CD14-positive monocyte (primary cell): ENCODE results near the gene TMEM91. TPM values are rescaled to one million over a fixed set of nuclear protein-coding genes. Genes with fewer than 3 reads are reported as not detected.

Experiments used
- DNase-seq, 3 donors: peaks; one replicate each; pipeline ENCODE4 v3.0.0-alpha.2; 2011 to 2022
- H2AFZ ChIP-seq: 2 replicates; pipeline ENCODE4 v1.6.0; 2012; ENCODE audit warnings: mild to moderate bottlenecking, low read depth, low read length, inconsistent platforms; ENCODE audit not compliant: insufficient read depth, poor library complexity, severe bottlenecking
- H3K27ac ChIP-seq, 2 donors: 1 replicate in 1 of 2; 2 replicates in 1 of 2; pipeline ENCODE4 v1.5.1; 2012 to 2013; ENCODE audit warnings: low read length in 2 of 2, control low read depth in 1 of 2, inconsistent platforms in 1 of 2, low read depth in 1 of 2, mild to moderate bottlenecking in 1 of 2
- H3K27me3 ChIP-seq, 2 donors: one replicate each; pipeline versions ENCODE4 v1.6.0 to v1.6.1; 2011 to 2013; ENCODE audit warnings: low read length in 2 of 2; ENCODE audit not compliant: control insufficient read depth in 2 of 2, insufficient read depth in 2 of 2
- H3K36me3 ChIP-seq, 2 donors: replicated peaks in 1 of 2; 1 replicate in 1 of 2; 2 replicates in 1 of 2; pipeline versions ENCODE4 v1.5.1 to v1.6.1; 2012 to 2013; ENCODE audit warnings: low read length in 2 of 2, control low read depth in 1 of 2, inconsistent platforms in 1 of 2, mild to moderate bottlenecking in 1 of 2; ENCODE audit not compliant: insufficient read depth in 2 of 2, control insufficient read depth in 1 of 2
- H3K4me1 ChIP-seq, 2 donors: 1 replicate in 1 of 2; 2 replicates in 1 of 2; pipeline versions ENCODE4 v1.5.1 to v1.6.1; 2012 to 2013; ENCODE audit warnings: low read length in 2 of 2, control low read depth in 1 of 2, inconsistent platforms in 1 of 2, mild to moderate bottlenecking in 1 of 2, moderate library complexity in 1 of 2; ENCODE audit not compliant: insufficient read depth in 2 of 2, control insufficient read depth in 1 of 2
- H3K4me2 ChIP-seq: replicated peaks from 2 replicates; pipeline ENCODE3; 2012; ENCODE audit warnings: low read length, moderate library complexity, mild to moderate bottlenecking; ENCODE audit not compliant: poor library complexity, severe bottlenecking; ENCODE audit errors: extremely low read depth
- H3K4me3 ChIP-seq, 3 experiments: fragments of 200-600 bp in 1 of 3; sonication (generic) in 1 of 3; replicated peaks in 1 of 3; 1 replicate in 2 of 3; 2 replicates in 1 of 3; pipeline ENCODE4 v1.5.1; 2011 to 2013; ENCODE audit warnings: low read length in 3 of 3, mild to moderate bottlenecking in 3 of 3, control low read depth in 2 of 3, low read depth in 2 of 3, inconsistent platforms in 1 of 3, moderate library complexity in 1 of 3
- H3K79me2 ChIP-seq: 2 replicates; pipeline ENCODE4 v1.6.0; 2012; ENCODE audit warnings: mild to moderate bottlenecking, control low read depth, inconsistent platforms, low read length, moderate library complexity; ENCODE audit not compliant: insufficient read depth
- H3K9ac ChIP-seq: 2 replicates; pipeline ENCODE4 v1.6.0; 2017; ENCODE audit warnings: low read length, mild to moderate bottlenecking; ENCODE audit not compliant: insufficient read depth, poor library complexity, severe bottlenecking
- H3K9me3 ChIP-seq, 2 donors: replicated peaks in 1 of 2; 1 replicate in 1 of 2; 2 replicates in 1 of 2; pipeline versions ENCODE4 v1.5.1 to v1.6.1; 2012 to 2013; ENCODE audit warnings: low read length in 2 of 2, control low read depth in 1 of 2; ENCODE audit not compliant: control insufficient read depth in 1 of 2, insufficient read depth in 1 of 2
- H4K20me1 ChIP-seq: 2 replicates; pipeline ENCODE4 v1.6.0; 2012; ENCODE audit warnings: mild to moderate bottlenecking, low read length, control low read depth, moderate library complexity; ENCODE audit not compliant: insufficient read depth
- H3K27ac Mint-ChIP-seq, 7 donors: one replicate each; pipeline ENCODE4 v1.8.0; 2020; ENCODE audit warnings: mild to moderate bottlenecking in 7 of 7, mixed read lengths in 7 of 7, moderate library complexity in 6 of 7, inconsistent platforms in 2 of 7
- H3K27me3 Mint-ChIP-seq, 3 donors: one replicate each; pipeline ENCODE4 v1.8.0; 2021 to 2022; ENCODE audit warnings: low read depth in 3 of 3, mild to moderate bottlenecking in 3 of 3, mixed read lengths in 3 of 3, moderate library complexity in 3 of 3, inconsistent platforms in 1 of 3
- H3K36me3 Mint-ChIP-seq, 2 donors: one replicate each; pipeline ENCODE4 v1.8.0; 2020; ENCODE audit warnings: mixed read lengths in 2 of 2, inconsistent platforms in 1 of 2, mild to moderate bottlenecking in 1 of 2
- H3K4me1 Mint-ChIP-seq: one replicate; pipeline ENCODE4 v1.8.0; 2020; ENCODE audit warnings: mild to moderate bottlenecking, mixed read lengths
- H3K4me3 Mint-ChIP-seq, 2 donors: one replicate each; pipeline ENCODE4 v1.8.0; 2020; ENCODE audit warnings: mild to moderate bottlenecking in 2 of 2, mixed read lengths in 2 of 2, moderate library complexity in 1 of 2
- H3K9me3 Mint-ChIP-seq, 7 donors: one replicate each; pipeline ENCODE4 v1.8.0; 2020 to 2022; ENCODE audit warnings: mixed read lengths in 7 of 7, mild to moderate bottlenecking in 6 of 7, moderate library complexity in 6 of 7, inconsistent platforms in 2 of 7
- WGBS: methylation state at CpG from one replicate; pipeline ENCODE4 v1.1.5; 2013; ENCODE audit warnings: missing lambda C conversion rate; ENCODE audit not compliant: insufficient coverage; 5-methylcytosine and 5-hydroxymethylcytosine counted together
- intact Hi-C, 2 donors: fragments of 100-400 bp; cut with micrococcal nuclease; formaldehyde crosslinking; loops; one replicate each; pipeline versions ENCODE4 v1.15.0 to v1.15.1; 2023
- polyA plus RNA-seq, 3 donors: library from polyadenylated mRNA; depleted of rRNA in 1 of 3; unstranded in 2 of 3; stranded (reverse) in 1 of 3; fragments of 300-500 nt in 2 of 3; fragments of >200 nt in 1 of 3; fragmentation: Illumina TruSeq in 2 of 3; gene quantifications; 1 replicate in 2 of 3; 2 replicates in 1 of 3; pipeline ENCODE4 v1.2.3, GENCODE V29; 2012 to 2021
- TF ChIP-seq, protein P1 (sequence below): fragments of 200-600 bp; IDR thresholded peaks from one replicate; pipeline ENCODE4 v1.8.0; 2022; ENCODE audit warnings: antibody characterized with exemption, mild to moderate bottlenecking

The TMEM91 gene
- polyA plus RNA-seq, 3 donors: 29.1 to 103 (median 34.9) TPM

DNA sequence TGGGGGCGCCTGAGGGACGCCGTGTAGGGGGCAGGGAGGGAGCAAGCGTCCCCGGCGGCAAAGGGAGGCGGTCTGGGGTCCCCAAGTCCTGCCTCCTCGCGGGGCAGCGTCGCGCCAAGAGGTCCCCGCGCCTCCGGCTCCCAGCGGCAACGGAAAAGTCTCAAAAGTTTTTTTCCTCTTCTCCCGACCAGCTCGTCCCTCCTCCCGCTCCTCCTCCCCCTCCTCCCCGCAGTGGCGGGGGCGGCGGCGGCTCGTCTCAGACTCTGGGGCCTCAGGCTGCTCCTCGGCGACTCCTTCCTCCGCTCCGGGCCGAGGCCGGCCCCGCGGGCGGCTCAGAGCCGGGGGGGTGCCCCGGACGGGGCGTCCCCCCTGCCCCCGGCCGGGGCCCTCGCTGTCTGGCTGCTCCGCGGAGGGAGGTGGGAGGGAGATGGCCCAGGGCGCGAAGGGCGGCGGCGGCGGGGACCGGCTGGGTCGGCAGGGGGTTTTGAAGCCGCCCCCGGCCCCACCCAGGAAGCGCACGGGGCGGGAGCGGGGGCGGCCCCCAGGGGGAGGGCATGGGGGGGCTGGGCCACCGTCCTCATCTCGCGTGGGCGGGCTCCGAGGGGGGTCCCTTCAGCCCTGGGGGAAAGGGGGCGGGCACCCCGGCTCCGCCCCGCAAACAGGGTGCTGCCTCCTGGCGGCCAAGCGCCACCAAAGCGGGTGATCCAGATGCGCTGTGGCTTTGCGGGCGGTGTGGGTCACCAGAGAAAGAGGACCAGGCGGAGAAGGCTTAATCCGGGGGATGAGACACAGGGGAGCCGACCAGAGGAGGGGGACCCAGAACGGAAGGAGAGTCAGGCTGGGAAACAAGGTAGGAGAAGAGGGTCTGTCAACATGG is 22.6 kb upstream of the TMEM91 start, which contains the start of gene TGFB1:
Gene TGFB1 (minus strand): TSS at position 457 of the 877 bp plus-strand sequence. CDS start 878 bp downstream, outside the sequence.
- H3K36me3 ChIP-seq: peaks cover 0 to 12% of the 10 kb centered on the region in 2 donors
- H3K9me3 Mint-ChIP-seq: peaks cover 0 to 2% (median 0%) of the 10 kb centered on the region in 7 donors
- H3K4me3 ChIP-seq: peak within 1 kb of the TSS; percentile 89 to 97 (median 95)
- intact Hi-C loops: loop anchor here (5.0 to 10.0 kb wide), 5 partner anchors 36 to 171 kb away; partner anchors contain the start of genes DMAC2 (in 1 of the 2) and HNRNPUL1 (in 1 of the 2)
- peak within 1 kb of the TSS; percentile 94 for H3K4me2 ChIP-seq
- peaks cover 50% of the 10 kb centered on the region for H4K20me1 ChIP-seq
- peaks cover 59% of the 10 kb centered on the region for H3K79me2 ChIP-seq
- no peaks in the 10 kb centered on the region for H3K27me3 ChIP-seq
- peaks cover 17 to 37% of the 10 kb centered on the region in 2 donors for H3K36me3 Mint-ChIP-seq
- TF ChIP-seq, protein P1, sequence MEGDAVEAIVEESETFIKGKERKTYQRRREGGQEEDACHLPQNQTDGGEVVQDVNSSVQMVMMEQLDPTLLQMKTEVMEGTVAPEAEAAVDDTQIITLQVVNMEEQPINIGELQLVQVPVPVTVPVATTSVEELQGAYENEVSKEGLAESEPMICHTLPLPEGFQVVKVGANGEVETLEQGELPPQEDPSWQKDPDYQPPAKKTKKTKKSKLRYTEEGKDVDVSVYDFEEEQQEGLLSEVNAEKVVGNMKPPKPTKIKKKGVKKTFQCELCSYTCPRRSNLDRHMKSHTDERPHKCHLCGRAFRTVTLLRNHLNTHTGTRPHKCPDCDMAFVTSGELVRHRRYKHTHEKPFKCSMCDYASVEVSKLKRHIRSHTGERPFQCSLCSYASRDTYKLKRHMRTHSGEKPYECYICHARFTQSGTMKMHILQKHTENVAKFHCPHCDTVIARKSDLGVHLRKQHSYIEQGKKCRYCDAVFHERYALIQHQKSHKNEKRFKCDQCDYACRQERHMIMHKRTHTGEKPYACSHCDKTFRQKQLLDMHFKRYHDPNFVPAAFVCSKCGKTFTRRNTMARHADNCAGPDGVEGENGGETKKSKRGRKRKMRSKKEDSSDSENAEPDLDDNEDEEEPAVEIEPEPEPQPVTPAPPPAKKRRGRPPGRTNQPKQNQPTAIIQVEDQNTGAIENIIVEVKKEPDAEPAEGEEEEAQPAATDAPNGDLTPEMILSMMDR: peak; percentile 93
- H3K27ac Mint-ChIP-seq: peak within 1 kb of the TSS; percentile 91 to 98 (median 96)
- peak within 1 kb of the TSS; percentile 94 to 100 for H3K4me3 Mint-ChIP-seq
- peaks cover 71% of the 10 kb centered on the region for H3K4me1 Mint-ChIP-seq
- peaks cover 0 to 1% (median 0%) of the 10 kb centered on the region in 3 donors for H3K27me3 Mint-ChIP-seq
- under 1% methylated on average over 62 of the region's 78 CpGs for WGBS
- H3K27ac ChIP-seq: peak within 1 kb of the TSS; percentile 56 to 88
- peaks cover 70 to 73% of the 10 kb centered on the region in 2 donors for H3K4me1 ChIP-seq
- no peaks in the 10 kb centered on the region for H3K9me3 ChIP-seq
- peak within 1 kb of the TSS; percentile 34 for H2AFZ ChIP-seq
- H3K9ac ChIP-seq: peak within 1 kb of the TSS; percentile 93
- peak; percentile 88 to 94 (median 94) for DNase-seq

DNA sequence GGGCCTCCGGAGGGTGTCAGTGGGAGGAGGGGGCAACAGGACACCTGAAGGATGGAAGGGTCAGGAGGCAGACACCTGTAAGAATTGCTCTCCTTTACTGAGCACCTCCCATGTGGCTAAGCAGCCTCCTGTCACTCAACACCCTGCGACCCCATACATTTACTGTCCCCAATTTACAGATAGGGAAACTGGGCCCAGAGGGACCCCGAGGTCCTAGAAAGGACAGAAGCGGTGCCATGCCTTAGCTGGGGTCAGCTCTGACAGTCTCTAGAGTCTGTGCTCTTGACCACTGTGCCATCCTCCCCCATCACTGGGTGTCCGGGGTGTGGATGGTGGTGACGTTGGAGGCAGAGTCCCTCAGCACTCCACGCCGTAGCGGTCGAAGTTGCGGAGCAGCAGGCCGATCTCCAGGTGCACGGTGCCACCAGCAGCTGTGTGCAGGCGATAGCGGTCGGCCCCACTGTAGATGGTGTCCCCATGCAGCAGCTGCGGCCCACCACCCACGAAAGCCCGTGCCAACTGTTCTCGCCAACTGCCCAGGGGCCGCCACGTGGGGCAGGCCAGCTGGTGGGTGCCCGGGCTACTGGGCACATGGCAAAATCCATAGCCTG is 21.9 kb upstream of the TMEM91 start:
- no peak overlapping the region for H3K27ac ChIP-seq
- 92% methylated on average over 20 of the region's 23 CpGs for WGBS
- peaks cover 42% of the 10 kb centered on the region for H4K20me1 ChIP-seq
- Mint-ChIP-seq H3K4me3 (peak overlapping the region; percentile 74 to 87), H3K27ac (peak overlapping the region in 5 of 7 donors; percentile 72 to 87 (median 81)), H3K9me3 (peaks cover 0 to 2% (median 0%) of the 10 kb centered on the region in 7 donors), H3K4me1 (peaks cover 64% of the 10 kb centered on the region), H3K36me3 (peaks cover 11 to 34% of the 10 kb centered on the region in 2 donors), H3K27me3 (peaks cover 0 to 1% (median 0%) of the 10 kb centered on the region in 3 donors)
- peak overlapping the region in 1 of 3 experiments; percentile 97 for H3K4me3 ChIP-seq
- peaks cover 0 to 6% of the 10 kb centered on the region in 2 donors for H3K36me3 ChIP-seq
- H2AFZ ChIP-seq: no peak overlapping the region
- peaks cover 54% of the 10 kb centered on the region for H3K79me2 ChIP-seq
- peak overlapping the region; percentile 93 for H3K9ac ChIP-seq
- H3K4me2 ChIP-seq: peak overlapping the region; percentile 94
- peaks cover 63 to 65% of the 10 kb centered on the region in 2 donors for H3K4me1 ChIP-seq
- no peaks in the 10 kb centered on the region for H3K27me3 ChIP-seq
- intact Hi-C loops: loop anchor here (5.0 to 10.0 kb wide), 5 partner anchors 37 to 170 kb away; partner anchors contain the start of genes DMAC2 (in 1 of the 2) and HNRNPUL1 (in 1 of the 2)
- TF ChIP-seq, protein P1: peak; percentile 63
- no peaks in the 10 kb centered on the region for H3K9me3 ChIP-seq
- DNase-seq: peak in 1 of 3 donors; percentile 15
